HCT116 (cell line): Measurements from ENCODE around the gene ANAPC7. TPM values are rescaled to one million over a fixed set of nuclear protein-coding genes. Genes with fewer than 3 reads are reported as not detected.

Experiments used
- ATAC-seq: fragments of 200-7000 bp; cut with Tn5 transposase; 2 replicates; pipeline ENCODE4 v1.9.1; 2020; ENCODE audit warnings: mild to moderate bottlenecking, moderate library complexity
- BruUV-seq: library from RNA; stranded (reverse); fragments of 400-500 nt; replicated peaks from 2 replicates; lab custom pipeline; 2021; lab: Mats Ljungman, UMichigan
- CTCF ChIA-PET: fragments of 300-600 bp; sonication (Branson Sonifier 250); formaldehyde crosslinking; loops from one replicate; lab custom pipeline; 2021; ENCODE audit warnings: antibody characterized with exemption; lab: Charles Lee
- POLR2A ChIA-PET: fragments of 300-600, 350-600 bp; sonication (Branson Sonifier 250); formaldehyde crosslinking; loops from one replicate; lab custom pipeline; 2021; ENCODE audit warnings: antibody characterized with exemption; lab: Charles Lee
- RAD21 ChIA-PET, 2 experiments: fragments of 300-600 bp; sonication (Branson Sonifier 250); formaldehyde crosslinking; loops; one replicate each; lab custom pipeline; 2023; ENCODE audit warnings: low total read pairs in 2 of 2; ENCODE audit not compliant: uncharacterized antibody in 2 of 2, unreplicated experiment in 2 of 2, low non-redundant PET in 1 of 2; lab: Charles Lee
- DNase-seq: peaks from one replicate; pipeline ENCODE4 v3.0.0-alpha.2; 2010; ENCODE audit warnings: low read depth, low spot score
- H2AFZ ChIP-seq: fragments of 200-600 bp; shearing (Covaris generic), sonication (generic); 2 replicates; pipeline ENCODE4 v1.6.1; 2017; ENCODE audit warnings: low read depth, mixed run types, mixed read lengths, antibody characterized with exemption, low read length; ENCODE audit not compliant: poor library complexity, severe bottlenecking
- H3K27ac ChIP-seq: 2 replicates; pipeline ENCODE4 v1.5.1; 2012; ENCODE audit warnings: low read depth, low read length
- H3K27me3 ChIP-seq: fragments of 200-600 bp; sonication (generic); 2 replicates; pipeline ENCODE4 v1.6.1; 2016; ENCODE audit warnings: mixed run types, low read length, mixed read lengths; ENCODE audit not compliant: insufficient read depth
- H3K36me3 ChIP-seq, 2 experiments: fragments of 200-500 bp in 1 of 2; fragments of 200-600 bp in 1 of 2; sonication (Bioruptor generic) in 1 of 2; sonication (generic) in 1 of 2; 2 replicates each; pipeline versions ENCODE4 v1.5.1 to v1.6.1; 2014 to 2016; ENCODE audit warnings: low read length in 2 of 2, inconsistent platforms in 1 of 2, mixed read lengths in 1 of 2, mixed run types in 1 of 2; ENCODE audit not compliant: insufficient read depth in 2 of 2, control insufficient read depth in 1 of 2
- H3K4me1 ChIP-seq, 2 experiments: fragments of 200-600 bp in 1 of 2; sonication (generic) in 1 of 2; 2 replicates each; pipeline versions ENCODE4 v1.5.1 to v1.6.1; 2012 to 2017; ENCODE audit warnings: low read length in 2 of 2, inconsistent platforms in 1 of 2, mild to moderate bottlenecking in 1 of 2, mixed read lengths in 1 of 2, mixed run types in 1 of 2, moderate library complexity in 1 of 2; ENCODE audit not compliant: insufficient read depth in 2 of 2, control insufficient read depth in 1 of 2
- H3K4me2 ChIP-seq: fragments of 200-600 bp; sonication (generic); 2 replicates; pipeline ENCODE4 v1.6.1; 2017; ENCODE audit warnings: mixed run types, low read length, mixed read lengths
- H3K4me3 ChIP-seq, 2 experiments: fragments of 200-600 bp in 1 of 2; sonication (generic) in 1 of 2; replicated peaks in 1 of 2; 2 replicates each; pipeline ENCODE4 v1.5.1; 2011 to 2016; ENCODE audit warnings: low read length in 2 of 2, control low read depth in 1 of 2, low read depth in 1 of 2, mild to moderate bottlenecking in 1 of 2, mixed read lengths in 1 of 2, mixed run types in 1 of 2
- H3K79me2 ChIP-seq: fragments of 200-600 bp; sonication (generic); 2 replicates; pipeline ENCODE4 v1.6.1; 2017; ENCODE audit warnings: mild to moderate bottlenecking, mixed run types, low read length, moderate library complexity, mixed read lengths; ENCODE audit not compliant: insufficient read depth
- H3K9ac ChIP-seq: fragments of 200-600 bp; sonication (generic); 2 replicates; pipeline ENCODE4 v1.6.1; 2016; ENCODE audit warnings: low read length, mixed read lengths
- H3K9me2 ChIP-seq: fragments of 200-600 bp; sonication (generic), shearing (Covaris generic); 2 replicates; pipeline ENCODE4 v1.6.1; 2017; ENCODE audit warnings: mixed run types, mild to moderate bottlenecking, moderate library complexity; ENCODE audit not compliant: insufficient read depth
- H3K9me3 ChIP-seq, 2 experiments: fragments of 200-500 bp in 1 of 2; fragments of 200-600 bp in 1 of 2; sonication (Bioruptor generic) in 1 of 2; sonication (generic) in 1 of 2; 2 replicates each; pipeline ENCODE4 v1.6.1; 2014 to 2017; ENCODE audit warnings: low read length in 2 of 2, mixed read lengths in 2 of 2, inconsistent platforms in 1 of 2, low read depth in 1 of 2, mild to moderate bottlenecking in 1 of 2, mixed run types in 1 of 2, moderate library complexity in 1 of 2; ENCODE audit not compliant: control insufficient read depth in 1 of 2, insufficient read depth in 1 of 2
- H4K20me1 ChIP-seq: fragments of 200-600 bp; sonication (generic), shearing (Covaris generic); 2 replicates; pipeline ENCODE4 v1.6.1; 2017; ENCODE audit warnings: mixed run types, mild to moderate bottlenecking, moderate library complexity; ENCODE audit not compliant: insufficient read depth
- CBX3 ChIP-seq: IDR thresholded peaks from 2 replicates; pipeline ENCODE4 v1.6.1; 2012; ENCODE audit warnings: low read depth
- CEBPB ChIP-seq: IDR thresholded peaks from 2 replicates; pipeline ENCODE4 v1.6.1; 2012; ENCODE audit warnings: low read depth
- CTCF ChIP-seq, 3 experiments: fragments of 200-600 bp in 1 of 3; sonication (generic) in 1 of 3; IDR thresholded peaks in 2 of 3; conservative IDR thresholded peaks in 1 of 3; 2 replicates each; pipeline ENCODE4 v1.5.1; 2012 to 2017; ENCODE audit warnings: low read depth in 2 of 3, low read length in 2 of 3, antibody characterized with exemption in 1 of 3, borderline replicate concordance in 1 of 3, control low read depth in 1 of 3, mild to moderate bottlenecking in 1 of 3, mixed read lengths in 1 of 3, mixed run types in 1 of 3, moderate library complexity in 1 of 3; ENCODE audit not compliant: insufficient read depth in 1 of 3
- ELF1 ChIP-seq: IDR thresholded peaks from 2 replicates; pipeline ENCODE4 v1.6.1; 2012; ENCODE audit warnings: low read depth, borderline replicate concordance
- EZH2 ChIP-seq: fragments of 200-600 bp; sonication (generic); IDR thresholded peaks from 2 replicates; pipeline ENCODE4 v1.6.1; 2017; ENCODE audit warnings: antibody characterized with exemption, mixed run types
- FOSL1 ChIP-seq: IDR thresholded peaks from 2 replicates; pipeline ENCODE4 v1.6.1; 2012; ENCODE audit warnings: low read depth
- JUND ChIP-seq: IDR thresholded peaks from 2 replicates; pipeline ENCODE4 v1.6.1; 2012
- MAX ChIP-seq: IDR thresholded peaks from 2 replicates; pipeline ENCODE4 v1.6.1; 2012
- POLR2A ChIP-seq: IDR thresholded peaks from 2 replicates; pipeline ENCODE4 v1.7.0; 2011; ENCODE audit warnings: borderline replicate concordance; ENCODE audit not compliant: insufficient read depth, insufficient read length; ENCODE audit errors: extremely low read depth
- REST ChIP-seq: IDR thresholded peaks from 2 replicates; pipeline ENCODE4 v1.6.1; 2012; ENCODE audit warnings: low read depth
- SIN3A ChIP-seq: IDR thresholded peaks from 2 replicates; pipeline ENCODE4 v1.6.1; 2012; ENCODE audit warnings: low read depth
- SP1 ChIP-seq: IDR thresholded peaks from 2 replicates; pipeline ENCODE4 v1.6.1; 2012; ENCODE audit warnings: low read depth
- TCF7L2 ChIP-seq: IDR thresholded peaks from 2 replicates; pipeline ENCODE4 v1.7.0; 2011; ENCODE audit warnings: borderline replicate concordance, inconsistent platforms; ENCODE audit not compliant: insufficient read depth, insufficient read length; ENCODE audit errors: extremely low read depth
- YY1 ChIP-seq: IDR thresholded peaks from 2 replicates; pipeline ENCODE4 v1.6.1; 2011; ENCODE audit warnings: low read length, low read depth, moderate library complexity, mild to moderate bottlenecking; ENCODE audit not compliant: insufficient replicate concordance; ENCODE audit errors: extremely low read depth
- ZFX ChIP-seq: fragments of 450-650 bp; IDR thresholded peaks from 2 replicates; pipeline ENCODE4 v1.6.1; 2017
- ZNF274 ChIP-seq: fragments of 200-500 bp; sonication (Bioruptor generic); IDR thresholded peaks from 2 replicates; pipeline ENCODE4 v1.6.1; 2014; ENCODE audit warnings: mild to moderate bottlenecking, low read depth, low read length, inconsistent platforms
- intact Hi-C: fragments of 100-400 bp; cut with micrococcal nuclease; formaldehyde crosslinking; loops from 2 replicates; pipeline ENCODE4 v1.10.0; 2022
- total RNA-seq: library from RNA; stranded (reverse); gene quantifications from one replicate; pipeline ENCODE4 v1.2.1, GENCODE V29; 2021; ENCODE audit not compliant: unreplicated experiment

The ANAPC7 gene
- total RNA-seq, 1 experiment from 2014 or later, result 55.9 TPM

GRCh38 chr12:110373962-110374611 is 29.4 kb downstream of the ANAPC7 start:
- Histone ChIP-seq H3K9ac (no peak overlapping the region), H3K9me2 (no peaks in the 10 kb centered on the region), H3K4me1 (no peaks in the 10 kb centered on the region), H3K79me2 (peaks cover 12% of the 10 kb centered on the region; the same call in 1 of the 2 replicates), H3K4me2 (no peak overlapping the region), H3K4me3 (no peak overlapping the region), H2AFZ (no peak overlapping the region), H3K36me3 (peaks cover 44 to 56% of the 10 kb centered on the region in 2 experiments), H3K27me3 (no peaks in the 10 kb centered on the region), H3K27ac (no peak overlapping the region), H3K9me3 (no peaks in the 10 kb centered on the region), H4K20me1 (no peaks in the 10 kb centered on the region)
- POLR2A ChIA-PET, result no interaction called here
- CTCF ChIA-PET, result no interaction called here
- intact Hi-C loops, result no loop called here
- no peak for DNase-seq
- TF ChIP-seq ELF1, result no peak
- TF ChIP-seq YY1, result no peak
- TF ChIP-seq CTCF (IDR thresholded peaks at IDR 0.05 in 2 of 3, conservative IDR thresholded peaks at IDR 0.05 in 1 of 3; ENCODE audit: borderline replicate concordance in 1 of 3, insufficient read depth in 1 of 3, low read depth in 2 of 3, low read length in 2 of 3), result no peak
- TF ChIP-seq FOSL1, result no peak
- no peak for TF ChIP-seq MAX
- no peak for TF ChIP-seq POLR2A
- TF ChIP-seq JUND, result no peak
- TF ChIP-seq SP1, result no peak
- no peak for TF ChIP-seq TCF7L2
- no peak for TF ChIP-seq ZFX
- no peak for TF ChIP-seq REST
- TF ChIP-seq ZNF274, result no peak
- TF ChIP-seq CBX3, result no peak
- no peak for TF ChIP-seq SIN3A
- TF ChIP-seq EZH2, result no peak
- TF ChIP-seq CEBPB, result no peak
- RAD21 ChIA-PET, result no interaction called here
- no TSS peak for BruUV-seq
- no peak for ATAC-seq
